HG03196 (cell line): ENCODE data around the gene SH3D19.
"Not testable (repeated sequence)": the region's sequence is repeated elsewhere in the genome, so short reads cannot be mapped to it uniquely, and the experiment has no call there.

ENCODE experiments used
- ATAC-seq: cut with Tn5 transposase; IDR thresholded peaks from one replicate; pipeline ENCODE4 v1.9.1; 2021; ENCODE audit not compliant: unreplicated experiment

Gene SH3D19

GRCh38 chr4:151284534-151285245 is 40.7 kb downstream of the SH3D19 start:
- ATAC-seq, result no peak

GRCh38 chr4:151276787-151277562 is 48.4 kb downstream of the SH3D19 start, which contains the start of gene PRSS48:
Gene PRSS48 (plus strand): TSS chr4:151277161. CDS start chr4:151277173, 12 bp downstream.
- ATAC-seq, result no peak

DNA sequence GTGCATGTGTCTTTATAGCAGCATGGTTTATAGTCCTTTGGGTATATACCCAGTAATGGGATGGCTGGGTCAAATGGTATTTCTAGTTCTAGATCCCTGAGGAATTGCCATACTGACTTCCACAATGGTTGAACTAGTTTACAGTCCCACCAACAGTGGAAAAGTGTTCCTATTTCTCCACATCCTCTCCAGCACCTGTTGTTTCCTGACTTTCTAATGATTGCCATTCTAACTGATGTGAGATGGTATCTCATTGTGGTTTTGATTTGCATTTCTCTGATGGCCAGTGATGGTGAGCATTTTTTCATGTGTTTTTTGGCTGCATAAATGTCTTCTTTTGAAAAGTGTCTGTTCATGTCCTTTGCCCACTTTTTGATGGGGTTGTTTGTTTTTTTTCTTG is 56.5 kb downstream of the SH3D19 start:
- ATAC-seq, result not testable (repeated sequence)

DNA sequence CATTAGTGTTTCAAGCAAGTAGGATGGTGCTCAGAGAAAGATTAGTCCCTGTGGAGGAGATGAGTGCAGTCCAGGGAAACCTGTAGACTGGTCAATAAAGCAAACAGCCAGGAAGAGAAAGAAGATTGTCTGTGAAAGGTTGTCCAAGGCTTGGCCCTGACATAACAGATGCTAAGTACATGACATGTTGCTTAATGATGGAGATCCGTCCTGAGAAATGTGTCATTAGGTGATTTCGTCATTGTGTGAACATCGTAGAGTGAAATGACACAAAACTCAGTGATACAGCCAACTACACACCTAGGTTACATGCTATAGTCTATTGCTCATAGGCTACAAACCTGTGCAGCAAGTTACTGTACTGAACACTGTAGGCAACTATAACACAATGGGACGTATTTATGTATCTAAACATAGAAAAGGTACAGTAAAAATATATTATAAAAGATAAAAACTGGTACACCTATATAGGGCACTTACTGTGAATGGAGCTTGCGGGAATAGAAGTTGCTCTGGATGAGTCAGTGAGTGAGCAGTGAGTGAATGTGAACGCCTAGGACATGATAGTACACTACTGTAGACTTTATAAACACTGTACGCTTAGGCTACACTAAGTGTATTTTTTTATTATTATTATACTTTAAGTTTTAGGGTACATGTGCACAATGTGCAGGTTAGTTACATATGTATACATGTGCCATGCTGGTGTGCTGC is 57.4 kb downstream of the SH3D19 start:
- ATAC-seq, result no peak

GRCh38 chr4:151267104-151267503 is 58.3 kb downstream of the SH3D19 start:
- no peak for ATAC-seq

GRCh38 chr4:151266497-151266896 is 58.9 kb downstream of the SH3D19 start:
- no peak for ATAC-seq

DNA sequence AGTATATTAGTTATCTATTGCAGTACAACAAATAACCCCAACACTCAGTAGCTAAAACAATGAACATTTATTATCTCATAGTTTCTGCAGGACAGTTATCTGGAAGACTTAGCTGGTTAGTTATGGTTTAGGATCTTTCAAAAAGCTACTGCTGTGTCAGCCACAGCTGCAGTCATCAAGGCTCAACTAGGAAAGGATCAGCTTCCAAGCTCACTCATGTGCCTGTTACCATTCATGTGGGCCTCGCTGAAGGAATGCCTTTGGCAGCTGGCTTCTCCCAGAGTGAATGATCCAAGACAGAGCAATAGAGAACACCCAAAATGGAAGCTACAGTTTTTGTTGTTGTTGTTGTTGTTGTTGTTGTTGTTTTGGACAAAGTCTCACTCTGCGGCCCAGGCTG is 62.0 kb downstream of the SH3D19 start:
- ATAC-seq, result no peak

GRCh38 chr4:151260526-151260925 is 64.9 kb downstream of the SH3D19 start:
- no peak for ATAC-seq

GRCh38 chr4:151259752-151260151 is 65.7 kb downstream of the SH3D19 start:
- ATAC-seq, result no peak

- ATAC-seq, result no peak
These were observed 67.7 kb downstream of the SH3D19 start for GRCh38 chr4:151257704-151258103.

- no peak for ATAC-seq
These were observed 69.3 kb downstream of the SH3D19 start for GRCh38 chr4:151256134-151256533.

DNA sequence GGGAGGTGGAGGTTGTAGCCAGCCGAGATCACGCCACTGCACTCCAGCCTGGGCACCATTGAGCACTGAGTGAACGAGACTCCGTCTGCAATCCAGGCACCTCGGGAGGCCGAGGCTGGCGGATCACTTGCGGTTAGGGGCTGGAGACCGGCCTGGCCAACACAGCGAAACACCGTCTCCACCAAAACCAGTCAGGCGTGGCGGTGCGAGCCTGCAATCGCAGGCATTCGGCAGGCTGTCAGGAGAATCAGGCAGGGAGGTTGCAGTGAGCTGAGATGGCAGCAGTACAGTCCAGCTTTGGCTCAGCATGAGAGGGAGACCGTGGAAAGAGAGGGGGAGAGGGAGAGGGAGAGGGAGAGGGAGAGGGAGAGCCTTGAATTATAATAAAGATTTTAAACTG is 69.7 kb downstream of the SH3D19 start:
- ATAC-seq, result not testable (repeated sequence)

DNA sequence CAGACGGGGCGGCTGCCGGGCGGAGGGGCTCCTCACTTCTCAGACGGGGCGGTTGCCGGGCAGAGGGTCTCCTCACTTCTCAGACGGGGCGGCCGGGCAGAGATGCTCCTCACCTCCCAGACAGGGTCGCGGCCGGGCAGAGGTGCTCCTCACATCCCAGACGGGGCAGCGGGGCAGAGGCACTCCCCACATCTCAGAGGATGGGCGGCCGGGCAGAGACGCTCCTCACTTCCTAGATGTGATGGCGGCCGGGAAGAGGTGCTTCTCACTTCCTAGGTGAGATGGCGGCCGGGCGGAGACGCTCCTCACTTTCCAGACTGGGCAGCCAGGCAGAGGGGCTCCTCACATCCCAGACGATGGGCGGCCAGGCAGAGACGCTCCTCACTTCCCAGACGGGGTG is 70.2 kb downstream of the SH3D19 start:
- ATAC-seq, result not testable (repeated sequence)

DNA sequence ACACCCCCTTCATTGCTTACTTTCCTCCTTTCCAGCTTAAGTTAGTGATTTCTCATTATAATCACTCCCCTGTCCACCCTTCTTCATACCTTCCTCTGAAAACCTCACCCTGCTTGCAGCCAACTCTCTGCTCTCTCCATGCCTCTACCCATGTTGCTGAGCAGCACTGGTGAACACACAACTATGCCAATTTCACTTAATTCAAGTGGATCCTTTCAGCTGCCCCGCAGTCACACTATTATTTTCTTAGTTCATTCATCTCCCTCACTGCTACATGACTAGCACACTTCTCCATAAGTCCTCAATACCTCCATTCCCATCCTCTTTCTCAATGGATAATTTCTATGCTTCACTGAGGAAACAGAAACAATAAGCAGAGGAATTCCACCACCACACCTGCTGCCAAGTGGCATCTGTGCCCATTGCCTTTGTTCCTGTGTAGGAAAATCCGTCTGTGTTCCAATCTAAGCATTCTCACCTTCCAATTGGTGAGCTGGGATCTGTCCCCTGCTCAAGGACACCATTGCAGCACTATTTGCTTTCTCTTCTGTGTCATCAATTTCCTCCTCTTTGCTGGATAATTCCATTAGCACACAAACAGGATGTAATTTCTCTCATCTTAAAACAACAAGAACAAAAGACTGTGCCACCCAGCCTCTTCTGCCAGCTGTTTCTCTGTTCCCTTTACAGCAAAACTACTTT is 73.7 kb downstream of the SH3D19 start:
- ATAC-seq, result no peak

- no peak for ATAC-seq
These were observed 74.7 kb downstream of the SH3D19 start for GRCh38 chr4:151250706-151251105.

DNA sequence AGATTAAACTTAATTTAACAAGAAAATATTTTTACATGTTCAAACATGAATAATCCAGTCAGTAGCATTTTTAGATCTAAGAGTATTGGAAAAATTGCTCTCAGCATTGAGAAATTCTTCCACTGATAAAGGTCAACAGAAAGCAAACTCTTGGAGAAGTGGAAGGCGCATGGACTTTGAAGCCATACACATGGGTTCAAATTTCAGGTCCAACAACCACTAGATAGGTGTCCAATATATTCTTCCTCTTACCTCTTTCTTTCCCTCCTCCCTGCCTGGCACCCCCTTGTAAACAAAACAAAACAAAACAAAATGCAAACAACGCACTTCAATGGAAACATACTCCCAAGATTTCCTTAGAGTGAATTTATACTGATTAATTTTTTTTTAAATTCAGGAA is 76.9 kb downstream of the SH3D19 start:
- ATAC-seq, result no peak

DNA sequence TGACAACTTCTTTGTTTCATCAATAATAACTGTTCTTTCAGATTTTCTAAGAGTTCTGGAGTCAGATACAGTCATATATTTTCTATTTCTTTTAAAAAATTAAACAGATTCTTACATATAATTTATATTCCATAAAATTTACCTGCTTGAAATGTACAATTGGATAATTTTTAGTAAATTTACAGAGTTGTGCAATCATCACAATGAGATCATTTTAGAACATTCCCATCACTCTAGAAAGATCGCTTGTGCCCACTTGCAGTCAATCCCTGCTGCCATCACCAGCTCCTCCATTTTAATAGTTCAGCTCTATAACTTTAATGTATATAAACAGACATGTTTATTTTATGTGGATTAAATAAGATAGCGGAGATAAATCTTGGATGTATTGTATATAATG is 78.0 kb downstream of the SH3D19 start:
- no peak for ATAC-seq

- ATAC-seq, result no peak
These were observed 78.7 kb downstream of the SH3D19 start for GRCh38 chr4:151246742-151247141.

DNA sequence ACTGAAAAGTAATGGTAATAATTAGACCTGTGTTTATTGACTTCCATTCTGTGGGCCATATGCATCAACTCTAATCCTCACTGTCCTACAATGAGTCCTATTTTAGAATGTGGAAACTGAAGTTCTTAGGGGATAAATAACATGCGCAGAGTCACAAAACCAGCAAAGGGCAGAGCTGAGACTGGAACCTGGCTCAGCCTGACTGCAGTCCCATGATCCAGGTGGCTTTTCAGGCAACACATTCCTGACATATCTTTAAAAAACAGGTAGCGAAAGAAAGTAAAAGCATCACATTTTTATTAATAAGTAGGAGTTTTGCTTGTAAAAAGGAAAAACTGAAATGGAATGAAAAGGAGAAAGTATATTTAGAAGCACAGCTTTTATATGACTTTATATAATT is 83.1 kb downstream of the SH3D19 start:
- ATAC-seq, result no peak

- no peak for ATAC-seq
These were observed 85.8 kb downstream of the SH3D19 start for GRCh38 chr4:151239608-151240007.

DNA sequence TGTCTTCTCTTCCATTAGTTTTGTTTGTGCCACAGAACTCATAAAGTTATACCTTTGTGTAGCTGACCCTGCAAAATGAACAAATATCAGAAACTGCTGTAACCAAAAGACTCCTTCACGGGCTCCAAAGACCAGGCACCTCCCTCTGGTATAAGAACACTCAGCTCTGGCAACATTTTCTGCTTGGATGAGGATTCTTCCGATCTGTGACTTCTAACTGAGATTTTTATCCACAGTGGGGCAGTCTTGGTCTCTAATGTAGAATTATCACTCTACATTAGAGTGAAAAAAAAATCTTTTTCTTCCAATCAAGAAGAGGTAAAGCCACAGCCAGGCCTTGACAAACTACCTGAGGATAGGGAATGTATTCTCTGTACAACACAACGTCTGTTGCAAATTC is 86.9 kb downstream of the SH3D19 start:
- no peak for ATAC-seq
